Endothelial cell (in vitro differentiated cells): ENCODE measurements around the gene TTLL13. TPM values are rescaled to one million over a fixed set of nuclear protein-coding genes. Genes with fewer than 3 reads are reported as not detected.

ENCODE experiments used
- DNase-seq: peaks from one replicate; pipeline ENCODE4 v3.0.0; 2021; ENCODE audit warnings: low spot score
- H3K27ac Mint-ChIP-seq: one replicate; pipeline ENCODE4 v1.8.0; 2021; ENCODE audit warnings: mixed read lengths, inconsistent platforms; ENCODE audit not compliant: unreplicated experiment
- H3K27me3 Mint-ChIP-seq: one replicate; pipeline ENCODE4 v1.8.0; 2021; ENCODE audit warnings: mild to moderate bottlenecking, moderate library complexity, mixed read lengths, inconsistent platforms; ENCODE audit not compliant: unreplicated experiment
- H3K36me3 Mint-ChIP-seq: one replicate; pipeline ENCODE4 v1.8.0; 2021; ENCODE audit warnings: mild to moderate bottlenecking, low read depth, mixed read lengths, inconsistent platforms; ENCODE audit not compliant: unreplicated experiment
- H3K4me1 Mint-ChIP-seq: one replicate; pipeline ENCODE4 v1.8.0; 2021; ENCODE audit warnings: mild to moderate bottlenecking, mixed read lengths, inconsistent platforms; ENCODE audit not compliant: unreplicated experiment
- H3K4me3 Mint-ChIP-seq: one replicate; pipeline ENCODE4 v1.8.0; 2021; ENCODE audit warnings: mild to moderate bottlenecking, mixed read lengths, inconsistent platforms; ENCODE audit not compliant: unreplicated experiment
- H3K9me3 Mint-ChIP-seq: one replicate; pipeline ENCODE4 v1.8.0; 2021; ENCODE audit warnings: mixed read lengths, inconsistent platforms; ENCODE audit not compliant: unreplicated experiment
- CTCF ChIP-seq: fragments of 200-600 bp; sonication (generic); IDR thresholded peaks from one replicate; pipeline ENCODE4 v1.5.0; 2021; ENCODE audit warnings: antibody characterized with exemption; ENCODE audit not compliant: unreplicated experiment
- total RNA-seq: library from RNA; stranded (reverse); fragmentation: NEBNext Ultra II Directional; extraction: Animal tissue kit (Norgen Biotek cat#: 25700); gene quantifications from one replicate; pipeline ENCODE4 v1.2.1, GENCODE V29; 2021; ENCODE audit not compliant: unreplicated experiment

The TTLL13 gene
- total RNA-seq, 1 donor from 2014 or later: not detected

- peak; percentile 17 for TF ChIP-seq CTCF
- no peak for DNase-seq
- no peak overlapping the region for H3K27ac Mint-ChIP-seq
- peaks cover 6% of the 10 kb centered on the region for H3K36me3 Mint-ChIP-seq
- H3K9me3 Mint-ChIP-seq: no peaks in the 10 kb centered on the region
- H3K27me3 Mint-ChIP-seq: peaks cover 1% of the 10 kb centered on the region
- H3K4me3 Mint-ChIP-seq: no peak overlapping the region
- H3K4me1 Mint-ChIP-seq: peaks cover 13% of the 10 kb centered on the region
Measured at GRCh38 chr15:90214553-90215196, 34.7 kb upstream of the TTLL13 start.

GRCh38 chr15:90217671-90218394 is 31.5 kb upstream of the TTLL13 start:
- H3K4me3 Mint-ChIP-seq: no peak overlapping the region
- H3K27me3 Mint-ChIP-seq: no peaks in the 10 kb centered on the region
- H3K4me1 Mint-ChIP-seq: no peaks in the 10 kb centered on the region
- H3K36me3 Mint-ChIP-seq: no peaks in the 10 kb centered on the region
- H3K27ac Mint-ChIP-seq: no peak overlapping the region
- no peak for DNase-seq
- TF ChIP-seq CTCF: no peak
- H3K9me3 Mint-ChIP-seq: no peaks in the 10 kb centered on the region

GRCh38 chr15:90219421-90220141 is 29.8 kb upstream of the TTLL13 start:
- Mint-ChIP-seq H3K4me3 (no peak overlapping the region), H3K27me3 (no peaks in the 10 kb centered on the region), H3K9me3 (no peaks in the 10 kb centered on the region), H3K4me1 (no peaks in the 10 kb centered on the region), H3K27ac (no peak overlapping the region), H3K36me3 (no peaks in the 10 kb centered on the region)
- peak; percentile 82 for TF ChIP-seq CTCF
- peak; percentile 81 for DNase-seq

- Mint-ChIP-seq H3K4me1 (no peaks in the 10 kb centered on the region), H3K27me3 (no peaks in the 10 kb centered on the region), H3K36me3 (peaks cover 4% of the 10 kb centered on the region), H3K9me3 (no peaks in the 10 kb centered on the region), H3K4me3 (no peak overlapping the region), H3K27ac (no peak overlapping the region)
- DNase-seq: peak; percentile 76
- peak; percentile 33 for TF ChIP-seq CTCF
Measured at GRCh38 chr15:90221246-90221900, 28.0 kb upstream of the TTLL13 start.
